SK-N-MC (cell line): ENCODE measurements around the gene MICU1.

ENCODE experiments used
- DNase-seq: peaks from one replicate; pipeline ENCODE4 v3.0.0-alpha.2; 2011; ENCODE audit warnings: low read depth, low spot score
- H3K27ac ChIP-seq: fragments of 200-600 bp; sonication (generic); 2 replicates; pipeline ENCODE4 v1.5.1; 2016; ENCODE audit warnings: mixed run types
- H3K36me3 ChIP-seq: fragments of 200-600 bp; sonication (generic); 2 replicates; pipeline ENCODE4 v1.6.1; 2017; ENCODE audit warnings: antibody characterized with exemption, low read length, mixed read lengths; ENCODE audit not compliant: insufficient read depth
- H3K4me3 ChIP-seq: fragments of 200-600 bp; sonication (generic); 2 replicates; pipeline ENCODE4 v1.5.1; 2016
- H3K9ac ChIP-seq: fragments of 200-600 bp; sonication (generic); 2 replicates; pipeline ENCODE4 v1.8.0; 2017; ENCODE audit warnings: mixed run types, mixed read lengths; ENCODE audit not compliant: insufficient read length
- H3K9me3 ChIP-seq: fragments of 200-600 bp; sonication (generic); 2 replicates; pipeline ENCODE4 v1.6.1; 2017; ENCODE audit warnings: low read depth, mild to moderate bottlenecking, antibody characterized with exemption, low read length, moderate library complexity, mixed read lengths
- EZH2 ChIP-seq: fragments of 200-600 bp; sonication (generic); IDR thresholded peaks from one replicate; pipeline ENCODE4 v1.6.1; 2017; ENCODE audit warnings: antibody characterized with exemption
- FOXP2 ChIP-seq: optimal IDR thresholded peaks from 2 replicates; pipeline ENCODE3; 2011; ENCODE audit warnings: mild to moderate bottlenecking, moderate library complexity; ENCODE audit not compliant: insufficient read depth; ENCODE audit errors: extremely low read length, control extremely low read depth
- POLR2AphosphoS5 ChIP-seq: IDR thresholded peaks from 2 replicates; pipeline ENCODE4 v1.6.1; 2012; ENCODE audit warnings: mild to moderate bottlenecking, low read depth, low read length, borderline replicate concordance

Gene MICU1

GRCh38 chr10:72379062-72379461 lies 246.8 kb downstream of the MICU1 start:
- Histone ChIP-seq H3K4me3 (no peak overlapping the region), H3K9ac (no peak overlapping the region), H3K36me3 (no peaks in the 10 kb centered on the region), H3K27ac (no peak overlapping the region), H3K9me3 (no peaks in the 10 kb centered on the region)
- TF ChIP-seq EZH2 = no peak
- TF ChIP-seq FOXP2 = no peak
- no peak for TF ChIP-seq POLR2AphosphoS5
- DNase-seq = no peak

GRCh38 chr10:72375585-72375984 lies 250.3 kb downstream of the MICU1 start:
- Histone ChIP-seq H3K27ac (no peak overlapping the region), H3K9me3 (no peaks in the 10 kb centered on the region), H3K36me3 (no peaks in the 10 kb centered on the region), H3K9ac (no peak overlapping the region), H3K4me3 (no peak overlapping the region)
- TF ChIP-seq FOXP2 (no peak), POLR2AphosphoS5 (no peak), EZH2 (no peak)
- DNase-seq = no peak

- Histone ChIP-seq H3K9ac (no peak overlapping the region), H3K36me3 (no peaks in the 10 kb centered on the region), H3K9me3 (no peaks in the 10 kb centered on the region), H3K27ac (no peak overlapping the region), H3K4me3 (no peak overlapping the region)
- DNase-seq = no peak
- TF ChIP-seq FOXP2 = no peak
- no peak for TF ChIP-seq POLR2AphosphoS5
- no peak for TF ChIP-seq EZH2
These were observed 250.7 kb downstream of the MICU1 start for GRCh38 chr10:72375173-72375572.

- Histone ChIP-seq H3K9me3 (no peaks in the 10 kb centered on the region), H3K36me3 (no peaks in the 10 kb centered on the region), H3K27ac (no peak overlapping the region), H3K9ac (no peak overlapping the region), H3K4me3 (no peak overlapping the region)
- no peak for DNase-seq
- TF ChIP-seq POLR2AphosphoS5 (no peak), FOXP2 (no peak), EZH2 (no peak)
These were observed 255.6 kb downstream of the MICU1 start for GRCh38 chr10:72370201-72370722.

- Histone ChIP-seq H3K36me3 (no peaks in the 10 kb centered on the region), H3K4me3 (no peak overlapping the region), H3K27ac (no peak overlapping the region), H3K9me3 (no peaks in the 10 kb centered on the region), H3K9ac (no peak overlapping the region)
- DNase-seq = no peak
- TF ChIP-seq POLR2AphosphoS5 = no peak
- TF ChIP-seq EZH2 = no peak
- TF ChIP-seq FOXP2 = no peak
These were observed 258.4 kb downstream of the MICU1 start for GRCh38 chr10:72367301-72367960.

GRCh38 chr10:72365106-72365895 lies 260.6 kb downstream of the MICU1 start:
- no peak overlapping the region for H3K9ac ChIP-seq
- H3K36me3 ChIP-seq = no peaks in the 10 kb centered on the region
- TF ChIP-seq FOXP2 (no peak), POLR2AphosphoS5 (no peak), EZH2 (no peak)
- no peak overlapping the region for H3K4me3 ChIP-seq
- no peak overlapping the region for H3K27ac ChIP-seq
- no peak for DNase-seq
- H3K9me3 ChIP-seq = no peaks in the 10 kb centered on the region

- Histone ChIP-seq H3K27ac (no peak overlapping the region), H3K4me3 (peak overlapping the region; percentile 33; the same call in 1 of the 2 replicates), H3K36me3 (no peaks in the 10 kb centered on the region), H3K9me3 (no peaks in the 10 kb centered on the region), H3K9ac (no peak overlapping the region)
- no peak for TF ChIP-seq POLR2AphosphoS5
- TF ChIP-seq FOXP2 = no peak
- TF ChIP-seq EZH2 = no peak
- peak; percentile 60 for DNase-seq
These were observed 261.6 kb downstream of the MICU1 start for GRCh38 chr10:72364239-72364777.

GRCh38 chr10:72356987-72357386 lies 268.9 kb downstream of the MICU1 start:
- Histone ChIP-seq H3K9ac (no peak overlapping the region), H3K27ac (no peak overlapping the region), H3K9me3 (no peaks in the 10 kb centered on the region), H3K36me3 (no peaks in the 10 kb centered on the region), H3K4me3 (no peak overlapping the region)
- no peak for TF ChIP-seq FOXP2
- no peak for TF ChIP-seq POLR2AphosphoS5
- TF ChIP-seq EZH2 = no peak
- DNase-seq = no peak
